C4-2B (cell line): ENCODE measurements around the gene SOCS3.

Source experiments
- H3K27ac ChIP-seq: fragments of 450-650 bp; 2 replicates; pipeline ENCODE4 v1.5.1; 2017
- ZFX ChIP-seq: fragments of 450-650 bp; IDR thresholded peaks from 2 replicates; pipeline ENCODE4 v1.6.1; 2017
- TF ChIP-seq, protein P1 (sequence below): fragments of 450-650 bp; conservative IDR thresholded peaks from 2 replicates; pipeline ENCODE4 v1.5.1; 2017; ENCODE audit warnings: mild to moderate bottlenecking

The SOCS3 gene

DNA sequence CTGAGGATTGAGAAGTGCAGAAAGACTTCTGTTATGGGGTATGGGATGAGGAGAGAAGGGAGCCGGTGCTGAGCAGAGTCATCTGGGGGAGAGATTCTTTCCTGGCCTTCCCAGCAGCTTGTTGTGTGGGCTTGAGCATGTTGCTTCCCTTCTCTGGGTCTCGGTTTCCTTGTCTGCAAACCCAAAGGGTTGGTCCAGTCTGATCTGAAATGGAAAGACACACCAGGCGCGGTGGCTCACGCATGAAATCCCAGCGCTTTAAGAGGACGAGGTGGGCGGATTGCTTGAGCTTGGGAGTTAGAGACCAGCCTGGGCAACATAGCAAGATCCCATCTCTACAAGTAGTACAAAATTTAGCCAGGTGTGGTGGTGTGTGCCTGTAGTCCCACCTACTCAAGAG is 6.0 kb downstream of the SOCS3 start:
- H3K27ac ChIP-seq: peak overlapping the region; percentile 43; the same call in 1 of the 2 replicates

DNA sequence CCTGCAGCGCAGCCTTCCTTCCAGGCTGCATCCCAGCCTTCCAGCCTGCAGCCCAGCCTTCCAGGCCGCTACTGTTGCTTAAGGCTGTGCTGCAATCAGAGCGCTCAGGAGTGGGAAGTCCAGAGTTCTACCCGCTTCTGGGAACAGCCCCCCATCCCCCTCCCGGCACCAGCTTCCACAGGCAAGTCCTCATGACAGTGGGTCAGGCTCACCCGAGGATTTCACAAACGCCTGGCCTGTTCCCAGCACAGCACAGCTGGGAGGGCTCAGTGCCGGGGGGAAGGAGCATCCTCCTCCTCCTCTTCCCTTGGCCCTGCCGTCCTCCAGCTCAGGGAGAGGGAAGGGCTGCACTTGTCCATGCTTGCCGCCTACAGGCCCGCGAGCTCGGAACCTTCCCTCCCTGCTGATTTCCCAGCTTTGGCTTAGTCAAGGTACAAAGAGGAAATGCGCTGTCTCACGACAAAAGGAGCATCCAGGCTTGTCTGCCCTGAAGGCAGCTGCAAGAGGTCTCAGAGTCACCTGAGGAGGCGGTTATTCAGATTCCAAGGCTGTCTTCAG is 8.3 kb downstream of the SOCS3 start:
- TF ChIP-seq ZFX: no peak
- TF ChIP-seq, protein P1, sequence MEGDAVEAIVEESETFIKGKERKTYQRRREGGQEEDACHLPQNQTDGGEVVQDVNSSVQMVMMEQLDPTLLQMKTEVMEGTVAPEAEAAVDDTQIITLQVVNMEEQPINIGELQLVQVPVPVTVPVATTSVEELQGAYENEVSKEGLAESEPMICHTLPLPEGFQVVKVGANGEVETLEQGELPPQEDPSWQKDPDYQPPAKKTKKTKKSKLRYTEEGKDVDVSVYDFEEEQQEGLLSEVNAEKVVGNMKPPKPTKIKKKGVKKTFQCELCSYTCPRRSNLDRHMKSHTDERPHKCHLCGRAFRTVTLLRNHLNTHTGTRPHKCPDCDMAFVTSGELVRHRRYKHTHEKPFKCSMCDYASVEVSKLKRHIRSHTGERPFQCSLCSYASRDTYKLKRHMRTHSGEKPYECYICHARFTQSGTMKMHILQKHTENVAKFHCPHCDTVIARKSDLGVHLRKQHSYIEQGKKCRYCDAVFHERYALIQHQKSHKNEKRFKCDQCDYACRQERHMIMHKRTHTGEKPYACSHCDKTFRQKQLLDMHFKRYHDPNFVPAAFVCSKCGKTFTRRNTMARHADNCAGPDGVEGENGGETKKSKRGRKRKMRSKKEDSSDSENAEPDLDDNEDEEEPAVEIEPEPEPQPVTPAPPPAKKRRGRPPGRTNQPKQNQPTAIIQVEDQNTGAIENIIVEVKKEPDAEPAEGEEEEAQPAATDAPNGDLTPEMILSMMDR: no peak
- H3K27ac ChIP-seq: no peak overlapping the region

More for the DNA sequence above, 6.0 kb downstream of the SOCS3 start:
- TF ChIP-seq, protein P1: no peak
- no peak for TF ChIP-seq ZFX

DNA sequence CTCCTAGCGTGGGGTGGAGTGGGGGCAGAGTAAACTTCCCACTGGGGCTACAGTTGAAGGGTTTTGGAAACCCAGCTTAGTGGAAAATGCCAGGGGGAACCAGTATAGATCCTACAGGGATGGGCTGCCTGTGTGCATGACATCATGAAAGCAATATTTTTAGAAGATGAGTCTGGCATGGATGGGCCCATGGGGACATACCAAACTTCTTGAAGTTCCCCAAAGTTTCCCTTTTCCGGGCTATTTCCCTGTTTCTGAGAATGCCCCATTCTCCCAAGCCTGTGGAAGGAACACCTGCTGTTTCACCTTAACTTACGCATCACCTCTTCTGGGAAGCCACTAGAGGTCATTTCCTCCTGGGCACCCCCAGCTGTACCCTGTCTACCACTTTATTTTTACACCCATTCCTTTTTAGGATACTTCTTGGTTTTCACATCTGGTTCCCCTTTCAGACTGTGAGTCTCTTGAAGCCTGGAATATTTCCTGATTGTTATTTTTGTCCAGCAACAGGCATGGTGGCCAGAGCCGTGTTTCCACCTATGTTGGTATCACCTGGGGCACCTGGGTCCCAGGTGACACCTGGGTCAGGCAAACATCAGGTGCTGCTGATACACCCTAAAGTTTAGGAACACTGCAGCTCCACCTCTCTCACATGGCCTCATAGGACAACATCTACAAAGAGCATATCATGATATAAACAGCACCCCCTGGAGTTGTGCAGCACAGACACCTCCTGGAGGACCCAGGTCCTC is 9.8 kb downstream of the SOCS3 start:
- TF ChIP-seq ZFX: no peak
- TF ChIP-seq, protein P1: no peak; the same call in 1 of the 2 replicates
- no peak overlapping the region for H3K27ac ChIP-seq

DNA sequence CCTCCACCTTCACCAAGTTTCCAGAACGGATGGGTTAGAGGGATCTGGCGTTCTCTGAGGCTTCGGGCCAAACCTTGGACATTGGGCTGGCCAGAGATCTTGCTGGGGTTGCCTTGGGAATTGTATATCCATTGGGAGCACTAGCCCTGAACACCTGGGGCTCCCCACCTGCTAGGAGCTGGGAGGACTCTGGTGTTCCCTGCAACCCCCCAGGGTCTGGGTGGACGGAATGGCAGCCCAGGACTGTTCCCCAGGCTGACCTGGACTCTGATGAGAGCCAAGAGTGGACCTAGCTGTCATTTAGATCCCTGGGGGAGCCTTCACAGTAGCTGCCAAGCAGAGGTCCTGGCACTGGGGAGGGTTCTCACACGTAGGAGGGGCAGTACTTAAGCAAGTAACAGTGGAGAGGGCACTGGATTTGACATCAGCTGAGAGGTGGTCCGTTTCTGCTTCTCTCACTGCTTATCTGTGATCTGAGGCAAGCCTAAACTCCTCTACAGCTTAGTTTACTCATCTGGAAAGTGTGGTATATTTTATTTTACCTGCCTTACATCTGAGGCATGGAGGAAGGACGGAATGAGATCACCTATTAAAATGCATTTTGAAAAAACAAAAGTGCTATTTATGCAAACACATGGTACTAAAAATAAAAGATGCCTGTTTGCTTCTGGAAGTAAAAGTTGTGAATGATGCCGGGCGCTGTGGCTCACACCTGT is 11.7 kb downstream of the SOCS3 start:
- H3K27ac ChIP-seq: no peak overlapping the region
- no peak for TF ChIP-seq ZFX
- TF ChIP-seq, protein P1: no peak

DNA sequence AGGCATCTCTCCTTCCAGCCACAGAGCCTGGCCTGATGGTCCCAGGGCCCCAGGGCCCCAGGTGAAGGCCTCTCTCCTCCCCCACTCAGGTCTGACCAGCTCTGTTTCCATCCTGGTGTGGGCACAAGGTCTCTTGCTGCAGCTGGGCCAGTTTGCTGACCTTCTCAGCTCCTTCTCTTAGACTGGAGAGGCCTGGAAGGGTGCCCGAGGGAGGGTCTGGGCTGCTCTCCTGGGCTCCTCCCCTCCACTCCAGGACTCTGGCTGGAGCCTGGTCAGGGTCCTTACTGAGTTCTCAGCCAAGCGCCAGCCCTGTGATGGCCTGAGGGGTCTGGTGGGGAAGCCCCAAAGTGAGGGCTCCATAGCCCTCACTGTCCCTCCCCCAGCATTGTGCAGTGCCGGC is 12.4 kb downstream of the SOCS3 start:
- H3K27ac ChIP-seq: no peak overlapping the region
- TF ChIP-seq, protein P1: no peak
- no peak for TF ChIP-seq ZFX

DNA sequence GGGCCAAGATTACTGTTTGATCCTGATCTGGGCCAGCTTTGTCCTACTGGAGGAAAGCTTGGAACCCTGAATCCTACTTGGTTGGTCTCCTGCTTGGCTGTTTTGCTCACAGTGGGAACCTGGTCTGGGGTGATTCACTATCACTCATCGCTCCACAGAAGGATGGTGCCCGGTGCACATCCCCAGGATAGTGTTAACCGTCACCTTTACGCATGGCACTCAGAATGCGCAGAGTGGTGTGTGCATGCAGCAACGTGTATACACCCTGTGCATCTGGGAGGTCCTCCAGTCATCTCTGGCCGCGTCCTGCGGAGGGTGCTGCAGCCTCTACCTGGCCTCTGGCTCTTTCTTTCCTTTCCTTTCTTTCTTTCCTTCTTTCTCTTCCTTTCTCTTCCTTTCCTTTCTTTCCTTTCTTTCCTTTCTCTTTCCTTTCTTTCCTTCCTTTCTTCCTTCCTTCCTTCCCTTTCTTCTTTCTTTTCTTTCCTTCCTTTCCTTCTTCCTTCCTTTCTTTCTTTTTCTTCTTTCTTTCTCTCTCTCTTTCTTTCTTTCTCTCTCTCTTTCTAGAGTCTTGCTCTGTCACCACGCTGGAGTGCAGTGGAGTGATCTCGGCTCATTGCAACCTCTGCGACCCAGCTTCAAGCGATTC is 13.1 kb downstream of the SOCS3 start:
- H3K27ac ChIP-seq: no peak overlapping the region
- no peak for TF ChIP-seq ZFX

DNA sequence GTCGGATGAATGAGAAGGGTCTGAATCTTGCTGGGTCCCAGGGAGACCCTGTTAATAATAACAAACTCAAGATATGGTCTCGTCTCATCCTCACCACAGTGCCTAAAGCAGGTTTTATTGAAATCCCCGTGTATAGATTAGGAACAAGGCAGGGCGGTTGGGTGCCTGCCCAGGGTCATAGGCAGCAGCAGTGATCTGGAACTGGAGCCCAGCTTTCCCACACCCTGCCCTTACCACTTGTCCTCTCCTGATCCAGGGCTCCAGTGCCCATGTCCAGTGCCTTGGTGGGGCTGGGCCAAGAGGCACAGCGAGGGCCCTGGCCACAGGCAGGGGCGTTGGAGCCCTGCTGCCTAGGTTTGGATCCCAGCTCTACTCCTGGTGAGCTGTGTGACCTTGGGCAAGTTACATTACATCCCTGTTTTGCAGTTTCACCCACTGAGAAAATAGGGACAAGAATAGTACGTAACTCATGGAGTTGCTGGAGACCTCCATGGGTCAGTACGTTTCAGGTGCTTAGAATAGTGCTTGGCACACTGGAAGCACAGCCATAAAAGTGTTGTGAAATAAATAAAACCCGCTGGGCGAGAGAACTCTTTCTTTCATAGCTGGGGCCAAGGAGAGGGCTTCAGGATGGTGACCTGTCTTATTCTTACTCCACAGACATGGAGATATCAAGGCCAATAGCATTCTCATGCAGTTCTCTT is 13.9 kb downstream of the SOCS3 start:
- H3K27ac ChIP-seq: no peak overlapping the region
- no peak for TF ChIP-seq ZFX
- TF ChIP-seq, protein P1: no peak
